Osteocyte (in vitro differentiated cells): ENCODE data around the gene NT5C2. TPM values are rescaled to one million over a fixed set of nuclear protein-coding genes. Genes with fewer than 3 reads are reported as not detected.

Source experiments
- DNase-seq: peaks from one replicate; pipeline ENCODE4 v3.0.0; 2021; ENCODE audit warnings: mixed read lengths; ENCODE audit not compliant: unreplicated experiment; ENCODE audit errors: extremely low spot score
- H3K27ac Mint-ChIP-seq: one replicate; pipeline ENCODE4 v1.8.0; 2021; ENCODE audit warnings: mild to moderate bottlenecking, mixed read lengths; ENCODE audit not compliant: unreplicated experiment
- H3K27me3 Mint-ChIP-seq: one replicate; pipeline ENCODE4 v1.8.0; 2021; ENCODE audit warnings: mixed read lengths; ENCODE audit not compliant: unreplicated experiment
- H3K36me3 Mint-ChIP-seq: one replicate; pipeline ENCODE4 v1.8.0; 2021; ENCODE audit warnings: mixed read lengths; ENCODE audit not compliant: unreplicated experiment
- H3K4me1 Mint-ChIP-seq: one replicate; pipeline ENCODE4 v1.8.0; 2021; ENCODE audit warnings: mixed read lengths; ENCODE audit not compliant: unreplicated experiment
- H3K4me3 Mint-ChIP-seq: one replicate; pipeline ENCODE4 v1.8.0; 2021; ENCODE audit warnings: mild to moderate bottlenecking, moderate library complexity, mixed read lengths; ENCODE audit not compliant: unreplicated experiment
- H3K9me3 Mint-ChIP-seq: one replicate; pipeline ENCODE4 v1.8.0; 2021; ENCODE audit warnings: mixed read lengths; ENCODE audit not compliant: unreplicated experiment
- total RNA-seq: library from RNA; stranded (reverse); gene quantifications from 2 replicates; pipeline ENCODE4 v1.2.1, GENCODE V29; 2021
- TF ChIP-seq, protein P1 (sequence below): fragments of 200-600 bp; sonication (generic); IDR thresholded peaks from 2 replicates; pipeline ENCODE4 v1.5.0; 2021; ENCODE audit warnings: antibody characterized with exemption, mild to moderate bottlenecking, moderate library complexity

Gene NT5C2
- total RNA-seq, 1 donor from 2014 or later: 64.0 TPM

DNA sequence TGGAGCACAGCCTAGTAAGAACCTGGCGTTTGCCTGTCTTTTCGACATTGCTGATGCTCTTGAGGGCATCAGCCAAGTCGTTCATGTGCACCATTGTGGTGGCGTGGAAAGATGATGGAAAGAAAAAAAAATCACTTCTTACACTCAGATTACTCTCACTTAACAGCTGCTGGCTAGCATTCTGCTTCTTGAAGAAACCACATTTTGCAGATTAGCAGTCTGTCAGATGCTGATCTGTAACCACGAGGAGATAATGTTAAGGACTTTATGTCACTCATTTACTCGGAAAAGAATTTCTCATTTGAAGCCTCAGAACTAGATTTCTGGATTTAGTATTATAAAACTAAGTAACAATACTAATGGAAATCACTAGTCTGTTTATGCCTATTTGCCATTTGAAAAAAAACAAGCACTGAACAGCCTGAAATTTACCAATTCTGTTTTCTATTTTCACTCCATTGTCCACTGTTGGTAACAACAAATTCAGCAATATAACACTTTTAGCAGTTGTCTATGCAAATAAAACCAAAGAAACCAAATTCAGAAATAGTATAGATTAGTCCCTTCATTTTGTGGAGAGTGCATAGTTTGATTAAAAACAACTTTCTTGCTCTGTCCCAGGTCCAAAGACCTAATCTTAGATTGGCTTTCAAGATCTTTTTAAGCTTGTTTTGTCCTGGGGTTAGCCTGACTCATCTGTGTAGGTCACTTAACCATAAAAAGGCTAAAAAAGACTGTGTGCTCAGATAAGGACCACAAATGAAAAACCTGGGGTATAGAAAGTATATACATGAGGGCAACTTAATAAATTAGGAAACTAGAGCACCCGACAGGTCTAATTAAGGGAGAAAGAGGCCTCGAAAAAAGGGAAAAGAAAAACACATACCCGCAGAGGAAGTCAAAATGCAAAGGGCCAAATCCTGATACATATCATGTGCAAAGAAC, 67.5 kb downstream of the NT5C2 start:
- no peak overlapping the region for H3K4me3 Mint-ChIP-seq
- H3K27ac Mint-ChIP-seq: no peak overlapping the region
- H3K4me1 Mint-ChIP-seq: peaks cover 18% of the 10 kb centered on the region
- no peak for DNase-seq
- no peaks in the 10 kb centered on the region for H3K9me3 Mint-ChIP-seq
- TF ChIP-seq, protein P1, sequence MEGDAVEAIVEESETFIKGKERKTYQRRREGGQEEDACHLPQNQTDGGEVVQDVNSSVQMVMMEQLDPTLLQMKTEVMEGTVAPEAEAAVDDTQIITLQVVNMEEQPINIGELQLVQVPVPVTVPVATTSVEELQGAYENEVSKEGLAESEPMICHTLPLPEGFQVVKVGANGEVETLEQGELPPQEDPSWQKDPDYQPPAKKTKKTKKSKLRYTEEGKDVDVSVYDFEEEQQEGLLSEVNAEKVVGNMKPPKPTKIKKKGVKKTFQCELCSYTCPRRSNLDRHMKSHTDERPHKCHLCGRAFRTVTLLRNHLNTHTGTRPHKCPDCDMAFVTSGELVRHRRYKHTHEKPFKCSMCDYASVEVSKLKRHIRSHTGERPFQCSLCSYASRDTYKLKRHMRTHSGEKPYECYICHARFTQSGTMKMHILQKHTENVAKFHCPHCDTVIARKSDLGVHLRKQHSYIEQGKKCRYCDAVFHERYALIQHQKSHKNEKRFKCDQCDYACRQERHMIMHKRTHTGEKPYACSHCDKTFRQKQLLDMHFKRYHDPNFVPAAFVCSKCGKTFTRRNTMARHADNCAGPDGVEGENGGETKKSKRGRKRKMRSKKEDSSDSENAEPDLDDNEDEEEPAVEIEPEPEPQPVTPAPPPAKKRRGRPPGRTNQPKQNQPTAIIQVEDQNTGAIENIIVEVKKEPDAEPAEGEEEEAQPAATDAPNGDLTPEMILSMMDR: no peak
- H3K36me3 Mint-ChIP-seq: peaks cover 12% of the 10 kb centered on the region
- H3K27me3 Mint-ChIP-seq: no peaks in the 10 kb centered on the region

DNA sequence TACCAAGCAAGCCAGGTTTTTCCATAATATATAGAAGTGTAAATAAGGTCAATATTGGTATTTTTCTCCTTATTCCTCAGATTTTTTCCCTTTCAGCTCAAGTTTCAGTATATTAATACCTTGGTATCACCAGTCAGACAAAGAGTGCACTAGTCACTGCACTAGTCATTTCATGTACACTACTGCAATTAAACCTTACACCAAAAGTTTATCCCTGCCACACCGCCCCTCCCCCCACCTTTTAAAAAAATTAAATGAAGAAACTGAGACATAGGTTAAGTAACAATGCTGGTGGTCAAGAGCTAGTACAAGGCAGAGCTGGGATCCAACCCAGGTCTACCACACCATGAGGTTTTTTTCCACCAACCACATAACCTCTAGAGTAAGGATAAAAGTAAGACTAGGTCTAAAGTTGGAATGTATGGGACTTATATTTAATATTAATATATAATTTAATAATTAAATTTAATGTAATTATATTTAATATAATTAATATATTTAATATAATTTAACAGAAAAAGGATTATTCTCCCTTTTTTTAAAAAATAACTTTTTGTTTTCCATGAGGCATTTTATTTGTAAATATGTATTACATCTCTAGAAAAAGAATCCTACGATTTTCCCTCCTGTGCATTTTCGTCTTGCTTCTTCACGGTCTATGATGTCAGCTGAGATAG, 68.5 kb downstream of the NT5C2 start:
- peaks cover 11% of the 10 kb centered on the region for H3K36me3 Mint-ChIP-seq
- H3K4me3 Mint-ChIP-seq: no peak overlapping the region
- peaks cover 20% of the 10 kb centered on the region for H3K4me1 Mint-ChIP-seq
- no peak for DNase-seq
- no peak overlapping the region for H3K27ac Mint-ChIP-seq
- TF ChIP-seq, protein P1: no peak
- no peaks in the 10 kb centered on the region for H3K27me3 Mint-ChIP-seq
- no peaks in the 10 kb centered on the region for H3K9me3 Mint-ChIP-seq

DNA sequence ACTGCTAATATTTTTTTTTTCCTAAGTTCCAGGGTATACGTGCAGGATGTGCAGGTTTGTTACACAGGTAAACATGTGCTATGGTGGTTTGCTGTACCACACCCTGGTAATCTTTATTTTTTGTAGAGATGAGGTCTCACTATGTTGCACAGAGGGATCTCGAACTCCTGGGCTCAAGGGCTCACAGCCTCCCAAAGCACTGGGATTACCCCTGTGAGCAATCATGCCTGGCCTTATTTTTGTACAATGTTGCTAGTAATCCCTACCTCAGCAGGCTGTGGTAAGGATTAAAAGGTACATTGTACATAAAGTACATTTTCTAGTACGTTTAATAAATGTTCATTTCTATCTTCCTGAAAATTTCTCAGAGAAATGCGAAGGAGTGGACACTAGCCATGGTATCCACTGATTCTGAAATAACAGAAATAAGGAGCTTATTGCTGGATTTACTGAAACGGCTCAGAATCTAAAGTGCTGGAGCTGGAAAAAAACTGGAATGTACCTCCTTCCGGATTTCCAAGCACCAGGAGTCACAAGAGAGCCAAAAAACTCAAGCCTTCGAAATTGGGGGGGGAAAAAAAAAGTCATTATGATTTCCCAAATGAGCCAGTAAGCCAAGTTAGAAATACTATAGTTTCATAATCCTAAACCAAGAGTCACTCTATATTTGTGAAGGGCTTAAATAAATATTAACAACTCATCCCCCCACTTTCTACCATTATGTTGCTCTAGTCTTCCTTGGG, 69.6 kb downstream of the NT5C2 start:
- no peak overlapping the region for H3K4me3 Mint-ChIP-seq
- TF ChIP-seq, protein P1: no peak
- H3K4me1 Mint-ChIP-seq: peaks cover 20% of the 10 kb centered on the region
- no peaks in the 10 kb centered on the region for H3K9me3 Mint-ChIP-seq
- DNase-seq: no peak
- H3K27me3 Mint-ChIP-seq: no peaks in the 10 kb centered on the region
- peaks cover 11% of the 10 kb centered on the region for H3K36me3 Mint-ChIP-seq
- no peak overlapping the region for H3K27ac Mint-ChIP-seq

DNA sequence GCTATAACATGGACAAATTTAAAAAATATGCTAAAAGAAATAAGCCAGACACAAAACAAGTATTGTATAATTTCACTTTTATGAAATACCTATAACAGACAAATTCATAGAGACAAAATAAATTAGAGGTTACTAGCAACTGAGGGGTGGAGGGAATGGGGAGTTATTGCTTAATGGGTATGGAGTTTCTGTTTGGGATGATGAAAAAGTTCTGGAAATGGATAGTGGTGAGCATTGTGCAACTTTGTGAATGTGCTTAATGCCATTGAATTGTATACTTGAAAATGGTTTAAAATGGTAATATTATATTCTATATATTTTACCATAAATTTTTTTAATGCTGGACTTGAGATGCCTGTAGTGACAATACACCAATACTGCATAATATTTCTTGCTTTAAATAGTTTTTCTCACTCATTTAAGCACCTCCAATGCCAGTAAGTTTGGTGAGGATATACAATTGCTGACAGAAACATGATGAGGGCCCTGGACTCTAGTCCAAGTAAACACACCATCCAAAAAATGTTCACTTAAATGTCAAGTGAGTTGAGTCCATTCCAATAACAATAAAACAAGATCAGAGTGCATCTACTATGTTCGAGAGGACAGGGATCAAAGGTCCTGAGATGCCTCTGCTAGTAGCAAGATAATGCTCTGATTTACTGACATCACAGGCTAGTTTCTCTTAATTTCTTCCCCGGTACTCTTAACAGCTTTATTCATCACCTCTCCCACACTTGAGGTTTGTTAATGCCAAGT, 71.9 kb downstream of the NT5C2 start:
- Mint-ChIP-seq H3K27ac (no peak overlapping the region), H3K4me3 (no peak overlapping the region), H3K9me3 (no peaks in the 10 kb centered on the region), H3K4me1 (peaks cover 22% of the 10 kb centered on the region), H3K27me3 (no peaks in the 10 kb centered on the region), H3K36me3 (peaks cover 11% of the 10 kb centered on the region)
- no peak for DNase-seq
- TF ChIP-seq, protein P1: no peak
